Measurements from ENCODE around the gene SERTAD1. TPM values are rescaled to one million over a fixed set of nuclear protein-coding genes. Genes with fewer than 3 reads are reported as not detected.

The SERTAD1 gene
- total RNA-seq, 1 donor from 2014 or later = 3.2 TPM

DNA sequence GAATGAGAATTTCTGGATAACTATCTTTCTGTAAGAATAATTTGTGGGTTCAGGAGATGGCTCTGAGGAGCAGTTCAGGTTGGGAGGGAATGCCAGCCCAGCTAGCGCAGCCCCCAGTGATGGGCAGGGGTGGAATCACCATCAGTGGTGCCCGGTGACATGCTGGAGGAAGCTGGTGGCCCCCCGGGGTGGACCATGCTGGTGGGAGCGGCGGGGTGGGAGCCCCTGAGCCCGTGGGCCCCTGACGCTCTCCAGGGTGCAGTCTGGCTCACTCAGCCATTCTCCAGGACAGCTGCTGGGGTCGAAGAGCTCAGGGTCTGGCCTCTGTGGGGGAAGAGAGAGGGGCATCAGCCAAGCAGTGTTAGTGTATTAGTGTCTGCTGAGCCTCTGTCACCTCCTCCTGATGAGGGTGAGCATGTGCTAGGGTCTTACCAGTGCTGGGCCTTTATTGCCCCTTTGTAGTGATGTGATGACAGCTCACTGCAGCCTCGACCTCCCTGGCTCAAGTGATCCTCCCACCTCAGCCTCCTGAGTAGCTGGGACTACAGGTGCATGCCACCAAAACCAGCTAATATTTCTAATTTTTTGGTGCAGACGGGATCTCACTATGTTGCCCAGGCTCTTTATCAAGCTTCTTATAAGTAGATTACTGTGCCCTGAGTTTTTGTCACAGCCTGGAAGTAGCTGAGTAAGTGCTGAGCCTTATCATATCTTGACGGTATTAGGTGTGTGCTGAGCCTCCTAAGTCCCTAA lies 46.2 kb downstream of the SERTAD1 start:
- Mint-ChIP-seq H3K4me3 (no peak overlapping the region), H3K27me3 (ENCODE audit: low read depth) (no peaks in the 10 kb centered on the region)
- no peak for DNase-seq (ENCODE audit: low read depth, low spot score)

DNA sequence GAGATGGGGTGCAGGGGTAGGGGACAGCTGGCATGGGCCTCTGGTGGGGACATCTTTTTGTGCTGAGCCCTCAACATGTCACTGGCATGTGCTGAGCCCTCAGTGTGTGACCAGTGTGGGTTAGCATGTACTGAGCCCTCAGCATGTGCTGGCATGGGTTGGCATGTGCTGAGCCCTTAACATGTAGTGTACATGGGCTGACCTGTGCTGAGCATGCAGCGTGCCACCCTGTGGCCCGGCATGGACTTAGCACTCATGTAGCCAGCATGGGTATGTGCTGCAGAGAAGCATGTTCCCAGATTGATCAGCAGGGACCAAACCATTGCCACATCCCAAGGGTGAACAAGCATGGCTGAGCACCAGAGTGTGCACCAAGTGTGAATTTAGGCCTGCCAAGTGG lies 47.3 kb downstream of the SERTAD1 start:
- TF ChIP-seq, protein P1, sequence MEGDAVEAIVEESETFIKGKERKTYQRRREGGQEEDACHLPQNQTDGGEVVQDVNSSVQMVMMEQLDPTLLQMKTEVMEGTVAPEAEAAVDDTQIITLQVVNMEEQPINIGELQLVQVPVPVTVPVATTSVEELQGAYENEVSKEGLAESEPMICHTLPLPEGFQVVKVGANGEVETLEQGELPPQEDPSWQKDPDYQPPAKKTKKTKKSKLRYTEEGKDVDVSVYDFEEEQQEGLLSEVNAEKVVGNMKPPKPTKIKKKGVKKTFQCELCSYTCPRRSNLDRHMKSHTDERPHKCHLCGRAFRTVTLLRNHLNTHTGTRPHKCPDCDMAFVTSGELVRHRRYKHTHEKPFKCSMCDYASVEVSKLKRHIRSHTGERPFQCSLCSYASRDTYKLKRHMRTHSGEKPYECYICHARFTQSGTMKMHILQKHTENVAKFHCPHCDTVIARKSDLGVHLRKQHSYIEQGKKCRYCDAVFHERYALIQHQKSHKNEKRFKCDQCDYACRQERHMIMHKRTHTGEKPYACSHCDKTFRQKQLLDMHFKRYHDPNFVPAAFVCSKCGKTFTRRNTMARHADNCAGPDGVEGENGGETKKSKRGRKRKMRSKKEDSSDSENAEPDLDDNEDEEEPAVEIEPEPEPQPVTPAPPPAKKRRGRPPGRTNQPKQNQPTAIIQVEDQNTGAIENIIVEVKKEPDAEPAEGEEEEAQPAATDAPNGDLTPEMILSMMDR (conservative IDR thresholded peaks at IDR 0.05) = no peak
- H3K27ac Mint-ChIP-seq (ENCODE audit: unreplicated experiment) = no peak overlapping the region
- peaks cover 8% of the 10 kb centered on the region for H3K36me3 Mint-ChIP-seq (ENCODE audit: low read depth)
- no peaks in the 10 kb centered on the region for H3K4me1 Mint-ChIP-seq
- no peak overlapping the region for H3K4me3 Mint-ChIP-seq
- no peaks in the 10 kb centered on the region for H3K9me3 Mint-ChIP-seq
- DNase-seq (ENCODE audit: low read depth, low spot score) = no peak
- no peaks in the 10 kb centered on the region for H3K27me3 Mint-ChIP-seq (ENCODE audit: low read depth)

More for the DNA sequence above, 46.2 kb downstream of the SERTAD1 start:
- Mint-ChIP-seq H3K27ac (ENCODE audit: unreplicated experiment) (no peak overlapping the region), H3K9me3 (no peaks in the 10 kb centered on the region), H3K4me1 (no peaks in the 10 kb centered on the region), H3K36me3 (ENCODE audit: low read depth) (peaks cover 3% of the 10 kb centered on the region)
- TF ChIP-seq, protein P1 (conservative IDR thresholded peaks at IDR 0.05) = no peak

DNA sequence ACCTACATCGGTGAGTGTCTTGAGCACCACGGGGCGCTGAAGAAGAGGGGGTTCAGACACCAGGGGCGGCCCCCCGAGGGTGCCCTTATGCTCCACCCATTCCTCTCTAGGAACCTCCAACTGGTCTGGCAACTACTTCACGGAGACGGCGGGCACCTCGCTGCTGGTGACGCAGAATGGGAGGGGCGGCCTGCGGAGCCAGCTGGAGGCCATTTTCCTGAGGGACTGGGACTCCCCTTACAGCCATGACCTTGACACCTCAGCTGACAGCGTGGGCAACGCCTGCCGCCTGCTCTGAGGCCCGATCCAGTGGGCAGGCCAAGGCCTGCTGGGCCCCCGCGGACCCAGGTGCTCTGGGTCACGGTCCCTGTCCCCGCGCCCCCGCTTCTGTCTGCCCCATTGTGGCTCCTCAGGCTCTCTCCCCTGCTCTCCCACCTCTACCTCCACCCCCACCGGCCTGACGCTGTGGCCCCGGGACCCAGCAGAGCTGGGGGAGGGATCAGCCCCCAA lies 47.9 kb downstream of the SERTAD1 start:
- no peak overlapping the region for H3K4me3 Mint-ChIP-seq
- peaks cover 8% of the 10 kb centered on the region for H3K36me3 Mint-ChIP-seq (ENCODE audit: low read depth)
- H3K4me1 Mint-ChIP-seq = no peaks in the 10 kb centered on the region
- H3K27me3 Mint-ChIP-seq (ENCODE audit: low read depth) = no peaks in the 10 kb centered on the region
- TF ChIP-seq, protein P1 (conservative IDR thresholded peaks at IDR 0.05) = no peak
- H3K9me3 Mint-ChIP-seq = no peaks in the 10 kb centered on the region
- DNase-seq (ENCODE audit: low read depth, low spot score) = no peak
- H3K27ac Mint-ChIP-seq (ENCODE audit: unreplicated experiment) = peak overlapping the region; percentile 50

DNA sequence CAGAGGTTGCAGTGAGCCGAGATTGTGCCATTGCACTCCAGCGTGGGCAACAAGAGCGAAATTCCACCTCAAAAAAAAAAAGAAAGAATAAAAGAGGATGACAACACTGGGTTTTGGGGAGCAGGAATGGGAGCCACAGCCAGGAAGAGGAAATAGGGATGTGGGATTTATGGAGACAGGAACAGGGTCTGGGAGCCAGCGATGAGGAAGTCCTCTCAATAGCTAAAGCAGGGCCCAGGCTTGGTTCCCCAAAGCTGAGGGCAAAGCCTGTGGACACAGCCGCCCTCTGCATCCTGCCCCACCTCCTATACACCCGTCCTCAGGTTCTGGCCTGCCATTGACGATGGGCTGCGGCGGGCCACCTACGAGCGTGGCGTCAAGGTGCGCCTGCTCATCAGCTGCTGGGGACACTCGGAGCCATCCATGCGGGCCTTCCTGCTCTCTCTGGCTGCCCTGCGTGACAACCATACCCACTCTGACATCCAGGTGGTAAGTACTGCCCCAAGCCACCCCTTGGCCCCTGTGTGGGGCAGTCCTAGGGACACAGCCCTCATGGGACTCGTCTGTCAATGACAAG lies 49.4 kb downstream of the SERTAD1 start:
- Mint-ChIP-seq H3K9me3 (no peaks in the 10 kb centered on the region), H3K36me3 (ENCODE audit: low read depth) (peaks cover 8% of the 10 kb centered on the region), H3K4me1 (no peaks in the 10 kb centered on the region), H3K4me3 (no peak overlapping the region), H3K27ac (ENCODE audit: unreplicated experiment) (no peak overlapping the region), H3K27me3 (ENCODE audit: low read depth) (no peaks in the 10 kb centered on the region)
- TF ChIP-seq, protein P1 (conservative IDR thresholded peaks at IDR 0.05) = no peak
- no peak for DNase-seq (ENCODE audit: low read depth, low spot score)

DNA sequence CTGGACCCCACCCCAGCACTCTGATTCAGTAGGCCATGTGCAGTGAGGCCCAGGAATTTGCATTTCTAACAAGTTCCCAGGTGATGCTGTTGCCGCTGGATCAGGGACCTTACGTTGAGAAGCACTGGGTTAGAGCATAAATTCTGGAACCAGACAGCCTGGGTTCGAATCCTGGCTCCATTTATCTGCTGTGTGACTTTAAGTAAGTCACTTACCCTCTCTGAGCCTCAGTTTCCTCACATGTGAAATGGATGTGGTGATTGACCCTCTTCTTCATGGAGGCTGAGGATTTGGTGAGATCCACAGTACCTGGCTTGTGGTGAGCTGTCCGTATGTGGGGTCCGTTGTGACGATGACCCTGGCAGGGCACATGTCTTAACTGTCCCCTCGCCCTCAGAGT lies 51.7 kb downstream of the SERTAD1 start:
- Mint-ChIP-seq H3K4me3 (no peak overlapping the region), H3K36me3 (ENCODE audit: low read depth) (peaks cover 8% of the 10 kb centered on the region), H3K27ac (ENCODE audit: unreplicated experiment) (no peak overlapping the region), H3K4me1 (no peaks in the 10 kb centered on the region), H3K27me3 (ENCODE audit: low read depth) (no peaks in the 10 kb centered on the region), H3K9me3 (no peaks in the 10 kb centered on the region)
- TF ChIP-seq, protein P1 (conservative IDR thresholded peaks at IDR 0.05) = no peak
- DNase-seq (ENCODE audit: low read depth, low spot score) = no peak
